ENCODE measurements around the gene NKD2.

NKD2 gene

DNA sequence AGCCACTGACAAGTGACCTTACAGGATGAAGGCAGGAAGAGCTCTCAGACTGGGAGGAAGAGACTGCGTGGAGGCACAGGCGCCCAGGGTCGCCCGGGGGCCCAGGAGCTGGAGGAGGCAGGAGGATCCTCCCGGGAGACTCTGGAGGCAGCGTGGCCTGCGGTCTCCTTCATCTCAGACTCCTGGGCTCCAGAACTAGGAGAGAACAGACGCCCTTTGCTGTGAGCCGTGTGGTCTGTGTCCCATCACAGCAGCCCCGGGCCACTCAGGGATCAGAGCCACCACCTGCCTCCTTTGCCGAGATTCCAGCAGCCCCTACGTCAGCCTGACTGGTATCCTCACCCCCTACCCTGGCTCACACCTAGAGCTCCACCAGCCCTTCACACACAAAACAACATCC lies 58.1 kb downstream of the NKD2 start:
- TF ChIP-seq, protein P1, sequence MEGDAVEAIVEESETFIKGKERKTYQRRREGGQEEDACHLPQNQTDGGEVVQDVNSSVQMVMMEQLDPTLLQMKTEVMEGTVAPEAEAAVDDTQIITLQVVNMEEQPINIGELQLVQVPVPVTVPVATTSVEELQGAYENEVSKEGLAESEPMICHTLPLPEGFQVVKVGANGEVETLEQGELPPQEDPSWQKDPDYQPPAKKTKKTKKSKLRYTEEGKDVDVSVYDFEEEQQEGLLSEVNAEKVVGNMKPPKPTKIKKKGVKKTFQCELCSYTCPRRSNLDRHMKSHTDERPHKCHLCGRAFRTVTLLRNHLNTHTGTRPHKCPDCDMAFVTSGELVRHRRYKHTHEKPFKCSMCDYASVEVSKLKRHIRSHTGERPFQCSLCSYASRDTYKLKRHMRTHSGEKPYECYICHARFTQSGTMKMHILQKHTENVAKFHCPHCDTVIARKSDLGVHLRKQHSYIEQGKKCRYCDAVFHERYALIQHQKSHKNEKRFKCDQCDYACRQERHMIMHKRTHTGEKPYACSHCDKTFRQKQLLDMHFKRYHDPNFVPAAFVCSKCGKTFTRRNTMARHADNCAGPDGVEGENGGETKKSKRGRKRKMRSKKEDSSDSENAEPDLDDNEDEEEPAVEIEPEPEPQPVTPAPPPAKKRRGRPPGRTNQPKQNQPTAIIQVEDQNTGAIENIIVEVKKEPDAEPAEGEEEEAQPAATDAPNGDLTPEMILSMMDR (IDR thresholded peaks at IDR 0.05; ENCODE audit: borderline replicate concordance, insufficient read depth, low read depth, low read length) = no peak
- H3K4me3 ChIP-seq (ENCODE audit: low read depth, low read length) = no peak overlapping the region

DNA sequence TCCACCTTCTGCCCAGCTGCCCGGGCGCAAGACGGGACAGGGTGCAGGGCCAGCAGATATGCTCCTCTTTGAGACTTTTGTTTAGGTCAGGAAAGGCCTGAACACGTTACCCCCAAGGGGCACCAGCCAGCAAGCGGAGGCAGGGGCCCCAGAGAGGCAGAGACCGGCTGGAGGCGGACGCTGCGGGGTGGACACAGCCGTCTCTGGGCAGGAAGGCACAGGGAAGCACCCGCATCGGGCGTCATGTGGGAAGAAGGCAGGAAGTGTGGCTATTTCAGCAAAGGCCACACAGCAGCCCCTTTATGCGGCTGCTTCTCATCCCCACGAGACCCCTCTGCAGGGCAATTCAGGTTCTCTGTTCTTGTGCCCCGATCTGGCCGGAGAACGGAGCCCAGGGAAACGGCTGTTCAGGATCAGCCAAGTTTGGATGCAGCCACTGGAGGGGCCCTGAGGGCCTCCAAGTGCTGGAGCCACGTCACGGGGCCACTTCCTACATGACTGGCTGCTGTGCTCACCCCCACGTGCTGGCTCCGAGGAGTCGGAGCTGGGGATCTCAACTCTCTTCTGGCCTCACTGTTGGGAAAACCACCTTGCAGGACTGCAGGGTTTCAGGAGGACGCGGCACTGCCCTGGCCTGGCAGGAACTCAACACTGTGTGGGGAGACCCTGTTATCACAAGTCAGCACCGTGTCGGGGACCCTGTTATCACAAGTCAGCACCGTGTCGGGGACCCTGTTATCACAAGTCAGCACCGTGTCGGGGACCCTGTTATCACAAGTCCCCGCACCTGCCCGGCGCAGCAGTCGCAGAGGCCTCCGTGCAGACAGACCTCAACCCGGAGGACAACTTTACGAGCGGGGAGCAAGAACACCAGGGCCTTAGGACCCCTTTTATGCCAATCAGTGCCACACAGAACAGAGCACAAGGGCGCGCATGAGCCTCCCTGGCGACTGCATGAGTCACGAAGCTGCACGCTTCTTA lies 58.8 kb downstream of the NKD2 start:
- TF ChIP-seq, protein P1 (IDR thresholded peaks at IDR 0.05; ENCODE audit: borderline replicate concordance, insufficient read depth, low read depth, low read length) = no peak
- no peak overlapping the region for H3K4me3 ChIP-seq (ENCODE audit: low read depth, low read length)

GRCh38 chr5:1068204-1068894 lies 59.7 kb downstream of the NKD2 start:
- TF ChIP-seq, protein P1 (IDR thresholded peaks at IDR 0.05; ENCODE audit: borderline replicate concordance, insufficient read depth, low read depth, low read length) = no peak
- no peak overlapping the region for H3K4me3 ChIP-seq (ENCODE audit: low read depth, low read length)

DNA sequence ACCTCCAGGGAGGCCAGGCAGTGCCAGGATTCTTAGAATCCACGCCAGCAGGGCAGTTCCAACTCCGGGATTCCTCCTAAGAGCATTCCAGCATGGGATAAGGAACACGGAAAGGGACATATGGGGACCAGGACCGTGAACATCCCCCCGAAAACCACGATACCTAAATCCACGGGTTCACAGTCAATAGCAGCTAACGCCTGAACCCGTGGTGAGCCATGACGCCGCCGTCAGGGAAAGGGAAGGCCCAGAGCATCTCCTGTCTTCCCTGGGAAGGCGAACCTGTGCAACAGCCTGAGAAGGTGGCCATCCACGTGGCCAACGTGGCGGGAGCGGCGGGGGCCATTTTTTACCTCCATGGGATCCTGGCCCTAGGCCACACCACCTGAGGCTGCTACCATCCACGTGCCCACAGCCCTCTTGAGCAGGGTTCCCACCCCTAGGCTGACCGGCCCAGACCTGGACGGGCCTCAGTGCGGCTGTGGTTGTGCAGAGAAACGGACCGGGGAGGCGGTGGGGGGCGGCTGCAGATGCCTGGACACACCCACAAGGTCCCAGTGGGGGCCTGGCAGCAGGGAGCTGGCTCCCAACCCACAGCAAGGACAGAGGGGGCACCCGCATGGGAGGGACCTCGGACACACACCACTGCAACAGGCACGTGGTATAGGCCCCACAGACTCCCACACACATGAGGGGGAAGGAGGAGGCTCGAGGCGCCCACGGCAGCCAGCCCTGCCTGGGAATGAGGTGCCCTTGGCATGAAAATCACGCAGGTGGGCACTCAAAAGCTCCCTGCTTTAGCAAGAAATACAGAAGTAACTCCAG lies 60.5 kb downstream of the NKD2 start:
- TF ChIP-seq, protein P1 (IDR thresholded peaks at IDR 0.05; ENCODE audit: borderline replicate concordance, insufficient read depth, low read depth, low read length) = no peak

DNA sequence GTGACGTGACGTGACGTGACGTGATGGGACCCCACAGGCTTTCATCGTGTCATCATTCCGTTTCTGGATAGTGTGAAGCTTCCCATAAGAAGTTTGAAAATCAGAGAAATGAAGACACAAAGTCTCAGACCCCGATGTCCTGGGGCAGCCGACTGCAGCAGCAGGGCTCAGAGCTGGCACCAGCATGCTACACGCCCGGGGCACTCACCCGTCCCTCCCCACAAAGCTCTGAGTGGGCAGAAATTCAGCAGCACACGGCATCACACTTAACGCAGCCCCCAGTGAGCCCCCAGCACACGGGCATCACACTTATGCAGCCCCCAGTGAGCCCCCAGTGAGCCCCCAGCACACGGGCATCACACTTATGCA lies 61.1 kb downstream of the NKD2 start:
- TF ChIP-seq, protein P1 (IDR thresholded peaks at IDR 0.05; ENCODE audit: borderline replicate concordance, insufficient read depth, low read depth, low read length) = no peak
- H3K4me3 ChIP-seq (ENCODE audit: low read depth, low read length) = no peak overlapping the region

More for the DNA sequence above, 60.5 kb downstream of the NKD2 start:
- H3K4me3 ChIP-seq (ENCODE audit: low read depth, low read length) = no peak overlapping the region

- no peak overlapping the region for H3K4me3 ChIP-seq (ENCODE audit: low read depth, low read length)
- TF ChIP-seq, protein P1 (IDR thresholded peaks at IDR 0.05; ENCODE audit: borderline replicate concordance, insufficient read depth, low read depth, low read length) = no peak
Observed at GRCh38 chr5:1073239-1074102, 64.9 kb downstream of the NKD2 start.

All from GM12875 (cell line).